Kidney capillary endothelial cell (primary cell): ENCODE results near the gene LMX1B.
"Not testable (repeated sequence)": the region's sequence is repeated elsewhere in the genome, so short reads cannot be mapped to it uniquely, and the experiment has no call there.

Source experiments
- DNase-seq: peaks from one replicate; pipeline ENCODE4 v3.0.0-alpha.2; 2018; ENCODE audit warnings: low spot score

The LMX1B gene

GRCh38 chr9:126633881-126634558 lies 20.3 kb downstream of the LMX1B start:
- no peak for DNase-seq

GRCh38 chr9:126635061-126635460 lies 21.3 kb downstream of the LMX1B start:
- DNase-seq = no peak

- no peak for DNase-seq
Observed at GRCh38 chr9:126635661-126636439, 22.1 kb downstream of the LMX1B start.

GRCh38 chr9:126636983-126637798 lies 23.5 kb downstream of the LMX1B start:
- no peak for DNase-seq

- no peak for DNase-seq
Observed at GRCh38 chr9:126638571-126639132, 24.9 kb downstream of the LMX1B start.

GRCh38 chr9:126639318-126640000 lies 25.7 kb downstream of the LMX1B start:
- no peak for DNase-seq

- DNase-seq = no peak
Observed at GRCh38 chr9:126641118-126641851, 27.6 kb downstream of the LMX1B start.

- no peak for DNase-seq
Observed at GRCh38 chr9:126642010-126642744, 28.4 kb downstream of the LMX1B start.

- DNase-seq = no peak
Observed at GRCh38 chr9:126642839-126643238, 29.1 kb downstream of the LMX1B start.

- no peak for DNase-seq
Observed at GRCh38 chr9:126643945-126644527, 30.3 kb downstream of the LMX1B start.

- no peak for DNase-seq
Observed at GRCh38 chr9:126646162-126646561, 32.4 kb downstream of the LMX1B start.

- no peak for DNase-seq
Observed at GRCh38 chr9:126647585-126648411, 34.1 kb downstream of the LMX1B start.

GRCh38 chr9:126649477-126649876 lies 35.7 kb downstream of the LMX1B start:
- no peak for DNase-seq

- no peak for DNase-seq
Observed at GRCh38 chr9:126650404-126651341, 36.9 kb downstream of the LMX1B start.

- no peak for DNase-seq
Observed at GRCh38 chr9:126652140-126652582, 38.4 kb downstream of the LMX1B start.

- DNase-seq = no peak
Observed at GRCh38 chr9:126654124-126654523, 40.4 kb downstream of the LMX1B start.

GRCh38 chr9:126656214-126656613 lies 42.5 kb downstream of the LMX1B start:
- DNase-seq = not testable (repeated sequence)
